ENCODE measurements around the gene KCNQ5. TPM values are rescaled to one million over a fixed set of nuclear protein-coding genes. Genes with fewer than 3 reads are reported as not detected.

KCNQ5 gene
- total RNA-seq, 2 experiments from 2014 or later = 10.0 to 11.8 TPM

DNA sequence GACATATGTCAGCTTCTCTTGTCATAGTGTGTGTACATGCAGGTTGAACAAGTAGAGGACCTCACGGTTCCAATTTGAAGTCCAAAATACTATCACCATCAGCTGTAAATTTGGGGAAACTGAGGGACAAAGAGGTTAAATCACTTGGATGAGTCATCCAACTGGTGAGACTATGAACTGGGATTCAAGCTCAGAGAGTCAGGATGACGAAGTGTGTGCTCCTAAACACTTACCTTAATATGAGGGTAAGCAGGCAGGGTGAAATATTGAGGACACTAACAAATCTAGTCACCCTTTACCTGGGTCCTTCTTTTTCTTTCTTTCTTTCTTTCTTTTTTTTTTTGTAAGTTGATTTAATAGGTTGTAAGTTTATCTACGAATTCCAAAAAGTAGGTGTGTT, 198.3 kb downstream of the KCNQ5 start:
- H3K4me3 Mint-ChIP-seq = no peak overlapping the region
- no peak overlapping the region for H3K27ac Mint-ChIP-seq
- no peaks in the 10 kb centered on the region for H3K9me3 Mint-ChIP-seq (ENCODE audit: insufficient read depth)
- no peak for ATAC-seq
- ChIA-PET CTCF (interaction anchor here (1.4 kb wide), 2 partner anchors 204 kb away, joined by 3 to 5 read pairs; no protein-coding TSS in a partner anchor), POLR2A (no interaction called here)
- H3K27me3 Mint-ChIP-seq (ENCODE audit: low read depth) = no peaks in the 10 kb centered on the region
- DNase-seq = no peak
- no peaks in the 10 kb centered on the region for H3K4me1 Mint-ChIP-seq (ENCODE audit: low read depth)
- H3K36me3 Mint-ChIP-seq (ENCODE audit: low read depth) = no peaks in the 10 kb centered on the region

DNA sequence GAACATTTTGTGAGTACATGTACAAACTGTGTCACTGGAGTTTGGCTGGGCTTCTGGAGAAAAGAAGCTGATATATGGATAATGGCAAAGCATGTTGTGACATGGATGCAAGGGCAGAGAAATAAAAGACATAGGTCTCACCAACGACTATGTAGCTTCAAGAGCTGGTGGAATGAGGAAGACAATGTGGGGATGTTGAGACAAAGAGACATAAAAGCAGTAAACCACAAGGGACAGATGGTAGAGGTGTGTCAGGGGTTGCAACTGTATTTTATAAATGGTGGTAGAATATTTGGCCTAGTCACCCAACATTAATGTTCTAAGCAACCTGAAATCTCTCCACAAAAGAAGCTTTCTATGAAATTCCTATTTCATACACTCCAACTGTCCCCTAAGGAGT, 199.0 kb downstream of the KCNQ5 start:
- CTCF ChIA-PET = interaction anchor here (1.4 kb wide), 1 partner anchor 204 kb away, joined by 3 read pairs; no protein-coding TSS in a partner anchor
- Mint-ChIP-seq H3K36me3 (ENCODE audit: low read depth) (no peaks in the 10 kb centered on the region), H3K27ac (no peak overlapping the region), H3K9me3 (ENCODE audit: insufficient read depth) (no peaks in the 10 kb centered on the region), H3K4me3 (no peak overlapping the region), H3K4me1 (ENCODE audit: low read depth) (no peaks in the 10 kb centered on the region), H3K27me3 (ENCODE audit: low read depth) (no peaks in the 10 kb centered on the region)
- DNase-seq (no peak), ATAC-seq (no peak)
- POLR2A ChIA-PET = no interaction called here

DNA sequence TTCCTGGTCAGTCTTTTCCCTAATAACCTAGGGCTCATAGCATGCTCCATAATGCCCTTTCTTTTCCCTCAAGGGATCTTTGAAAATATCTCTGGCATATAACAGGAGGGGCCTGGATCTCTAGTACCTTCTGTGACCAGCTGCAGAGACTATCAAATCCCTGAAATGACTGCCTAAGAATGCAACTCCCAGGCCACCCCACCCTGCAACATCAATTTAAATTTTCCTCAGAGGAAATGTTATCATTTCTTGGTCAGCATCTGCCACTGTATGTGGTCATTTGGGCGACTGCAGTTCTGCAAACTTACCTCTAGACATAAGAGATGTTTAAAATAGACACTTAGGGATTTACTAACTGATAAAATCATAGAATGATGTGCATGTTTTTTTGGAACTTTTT, 200.2 kb downstream of the KCNQ5 start:
- DNase-seq (no peak), ATAC-seq (no peak)
- Mint-ChIP-seq H3K9me3 (ENCODE audit: insufficient read depth) (no peaks in the 10 kb centered on the region), H3K4me3 (no peak overlapping the region), H3K4me1 (ENCODE audit: low read depth) (no peaks in the 10 kb centered on the region), H3K27me3 (ENCODE audit: low read depth) (no peaks in the 10 kb centered on the region), H3K36me3 (ENCODE audit: low read depth) (no peaks in the 10 kb centered on the region), H3K27ac (no peak overlapping the region)
- ChIA-PET POLR2A (no interaction called here), CTCF (no interaction called here)

DNA sequence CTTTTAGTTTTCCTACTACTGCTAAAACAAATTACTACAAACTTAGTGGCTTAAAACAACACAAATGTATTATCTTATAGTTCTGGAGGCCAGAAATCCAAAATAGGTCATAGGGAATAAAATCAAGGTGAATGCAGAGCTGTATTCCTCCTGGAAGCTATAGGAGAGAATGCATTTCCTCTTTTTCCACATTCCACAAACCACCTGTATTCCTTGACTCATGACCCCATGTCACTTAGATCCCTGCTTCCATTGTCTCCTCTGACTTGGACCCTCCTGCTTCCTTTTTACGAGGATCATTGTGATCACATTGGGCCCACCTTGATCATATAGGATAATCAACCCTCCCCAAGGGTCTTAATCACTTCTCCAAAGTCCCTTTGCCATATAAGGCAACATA, 200.8 kb downstream of the KCNQ5 start:
- Mint-ChIP-seq H3K27ac (no peak overlapping the region), H3K36me3 (ENCODE audit: low read depth) (no peaks in the 10 kb centered on the region), H3K4me1 (ENCODE audit: low read depth) (no peaks in the 10 kb centered on the region), H3K27me3 (ENCODE audit: low read depth) (no peaks in the 10 kb centered on the region), H3K4me3 (no peak overlapping the region), H3K9me3 (ENCODE audit: insufficient read depth) (no peaks in the 10 kb centered on the region)
- ATAC-seq (no peak), DNase-seq (no peak)
- ChIA-PET CTCF (no interaction called here), POLR2A (no interaction called here)

DNA sequence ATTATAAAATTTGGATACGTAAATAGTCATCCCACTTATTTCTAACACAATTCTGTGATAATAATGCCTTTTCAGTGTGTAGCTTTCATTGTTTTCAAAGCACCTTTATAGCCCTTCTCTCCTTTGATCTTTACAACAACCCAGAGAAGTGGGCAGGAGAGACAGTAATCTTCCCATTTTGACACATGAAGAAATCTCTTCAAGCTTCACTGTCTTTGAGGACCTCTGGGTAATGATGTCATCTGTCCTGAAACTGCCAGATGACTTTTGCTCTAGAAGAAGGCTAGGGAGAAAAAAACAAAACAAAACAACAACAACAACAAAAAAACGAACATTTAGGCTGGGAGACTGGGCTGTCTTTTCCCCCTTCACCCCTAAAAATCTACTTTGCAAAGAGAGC, 203.0 kb downstream of the KCNQ5 start:
- no peaks in the 10 kb centered on the region for H3K27me3 Mint-ChIP-seq (ENCODE audit: low read depth)
- H3K9me3 Mint-ChIP-seq (ENCODE audit: insufficient read depth) = no peaks in the 10 kb centered on the region
- peaks cover 4% of the 10 kb centered on the region for H3K36me3 Mint-ChIP-seq (ENCODE audit: low read depth)
- no peaks in the 10 kb centered on the region for H3K4me1 Mint-ChIP-seq (ENCODE audit: low read depth)
- POLR2A ChIA-PET = no interaction called here
- no peak overlapping the region for H3K27ac Mint-ChIP-seq
- CTCF ChIA-PET = no interaction called here
- DNase-seq (no peak), ATAC-seq (no peak)
- no peak overlapping the region for H3K4me3 Mint-ChIP-seq

DNA sequence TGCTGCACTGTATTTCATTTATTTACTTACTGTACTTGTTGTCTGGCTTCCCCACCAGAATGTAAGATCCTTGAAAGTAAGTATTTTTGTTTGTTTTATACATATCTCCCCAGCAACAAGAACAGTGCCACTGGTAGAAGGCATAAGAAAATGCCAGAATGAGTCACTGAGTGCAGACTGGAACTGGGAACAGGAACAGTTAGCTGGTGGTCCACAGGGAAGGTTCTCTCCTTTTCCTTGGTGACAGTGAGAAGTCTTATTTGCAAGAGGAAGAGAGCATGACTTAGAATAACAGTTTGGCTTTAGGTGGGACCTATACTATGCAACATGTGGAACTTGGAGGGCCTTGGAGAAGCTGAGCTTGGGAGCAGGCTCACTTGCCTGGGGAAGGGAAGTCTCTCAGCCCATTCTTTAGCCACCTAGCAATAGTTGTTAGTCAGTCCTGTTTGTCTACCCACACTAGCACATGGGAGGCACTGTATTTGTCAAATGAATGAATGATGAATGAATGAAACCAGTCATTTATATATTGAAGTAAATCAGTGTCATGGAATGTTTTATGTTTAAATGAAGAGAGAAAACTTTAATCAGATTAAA, 203.5 kb downstream of the KCNQ5 start:
- Mint-ChIP-seq H3K27ac (no peak overlapping the region), H3K4me1 (ENCODE audit: low read depth) (no peaks in the 10 kb centered on the region), H3K4me3 (no peak overlapping the region), H3K27me3 (ENCODE audit: low read depth) (no peaks in the 10 kb centered on the region), H3K36me3 (ENCODE audit: low read depth) (peaks cover 4% of the 10 kb centered on the region), H3K9me3 (ENCODE audit: insufficient read depth) (no peaks in the 10 kb centered on the region)
- DNase-seq = no peak
- POLR2A ChIA-PET = no interaction called here
- no peak for ATAC-seq
- CTCF ChIA-PET = no interaction called here

DNA sequence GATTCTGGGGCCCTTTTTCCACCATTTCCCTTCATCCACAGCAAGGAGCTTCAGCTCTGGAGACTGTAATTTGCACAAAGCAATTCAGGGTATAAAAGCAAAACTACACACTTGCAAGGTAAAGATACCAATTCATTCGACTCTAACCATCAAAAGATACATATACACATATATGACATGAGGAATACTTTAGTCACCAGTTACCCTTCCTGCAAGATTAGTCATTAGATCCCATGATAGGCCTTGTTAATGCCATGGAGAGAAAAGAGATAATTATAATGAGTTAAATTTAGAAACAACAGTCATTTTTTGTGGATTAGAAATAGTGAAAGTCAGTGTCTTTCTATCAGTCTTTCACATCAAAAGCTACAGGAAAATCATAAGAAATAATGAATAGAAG, 204.2 kb downstream of the KCNQ5 start:
- no peaks in the 10 kb centered on the region for H3K27me3 Mint-ChIP-seq (ENCODE audit: low read depth)
- H3K4me3 Mint-ChIP-seq = no peak overlapping the region
- CTCF ChIA-PET = no interaction called here
- H3K4me1 Mint-ChIP-seq (ENCODE audit: low read depth) = no peaks in the 10 kb centered on the region
- no peak for ATAC-seq
- peaks cover 4% of the 10 kb centered on the region for H3K36me3 Mint-ChIP-seq (ENCODE audit: low read depth)
- H3K9me3 Mint-ChIP-seq (ENCODE audit: insufficient read depth) = no peaks in the 10 kb centered on the region
- no peak for DNase-seq
- H3K27ac Mint-ChIP-seq = no peak overlapping the region
- POLR2A ChIA-PET = no interaction called here

DNA sequence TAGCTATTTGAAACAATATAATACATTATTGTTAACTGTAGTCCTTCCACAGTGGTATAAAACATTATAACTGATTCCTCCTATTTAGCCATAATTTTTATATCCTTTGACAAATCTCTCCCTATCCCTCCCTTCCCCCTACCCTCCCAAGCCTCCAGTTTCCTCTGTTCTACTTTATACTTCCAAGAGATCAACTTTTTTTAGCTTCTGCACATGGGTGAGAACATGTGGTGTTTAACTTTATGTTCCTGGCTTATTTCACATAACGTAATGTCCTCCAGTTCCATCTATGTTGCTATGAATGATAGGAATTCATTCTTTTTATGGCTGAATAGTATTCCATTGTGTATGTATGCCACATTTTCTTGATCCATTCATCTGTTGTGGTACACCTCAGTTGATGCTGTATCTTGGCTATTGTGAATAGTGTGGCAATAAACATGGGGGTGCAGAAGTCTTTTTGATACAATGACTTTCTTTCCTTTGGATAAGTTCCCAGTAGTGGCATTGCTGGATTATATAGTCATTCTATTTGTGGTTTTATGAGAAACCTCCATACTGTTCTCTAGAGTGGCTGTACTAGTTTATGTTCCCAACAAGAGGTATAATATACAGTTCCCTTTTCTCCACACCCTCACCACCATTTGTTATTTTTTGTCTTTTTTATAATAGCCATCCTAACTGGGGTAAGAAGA, 205.0 kb downstream of the KCNQ5 start:
- H3K9me3 Mint-ChIP-seq (ENCODE audit: insufficient read depth) = no peaks in the 10 kb centered on the region

DNA sequence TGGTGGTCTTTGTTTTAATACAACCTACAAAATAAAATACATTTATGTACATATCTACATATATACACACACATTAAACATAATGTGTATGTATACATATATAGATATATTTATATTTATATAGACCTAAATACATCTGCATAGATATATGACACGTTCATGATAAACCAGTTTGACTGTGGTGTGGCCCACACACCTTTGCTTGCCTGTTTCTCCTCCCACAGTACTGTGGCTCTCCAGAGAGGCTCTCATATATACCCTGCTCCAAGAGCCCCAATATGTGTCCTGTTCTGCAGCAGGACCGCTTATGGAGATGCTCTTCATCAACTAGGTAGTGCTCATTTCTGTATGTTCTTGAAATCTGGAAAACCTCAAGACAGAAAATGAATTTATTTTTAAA, 207.0 kb downstream of the KCNQ5 start:
- H3K27ac Mint-ChIP-seq = no peak overlapping the region
- ChIA-PET CTCF (no interaction called here), POLR2A (no interaction called here)
- ATAC-seq (no peak), DNase-seq (no peak)
- H3K4me1 Mint-ChIP-seq (ENCODE audit: low read depth) = no peaks in the 10 kb centered on the region
- H3K9me3 Mint-ChIP-seq (ENCODE audit: insufficient read depth) = no peaks in the 10 kb centered on the region
- H3K27me3 Mint-ChIP-seq (ENCODE audit: low read depth) = no peaks in the 10 kb centered on the region
- H3K36me3 Mint-ChIP-seq (ENCODE audit: low read depth) = peaks cover 4% of the 10 kb centered on the region
- no peak overlapping the region for H3K4me3 Mint-ChIP-seq

More for the DNA sequence above, 205.0 kb downstream of the KCNQ5 start:
- no peak for ATAC-seq
- no peaks in the 10 kb centered on the region for H3K27me3 Mint-ChIP-seq (ENCODE audit: low read depth)
- ChIA-PET POLR2A (no interaction called here), CTCF (no interaction called here)
- no peaks in the 10 kb centered on the region for H3K4me1 Mint-ChIP-seq (ENCODE audit: low read depth)
- H3K36me3 Mint-ChIP-seq (ENCODE audit: low read depth) = peaks cover 4% of the 10 kb centered on the region
- no peak overlapping the region for H3K27ac Mint-ChIP-seq
- DNase-seq = no peak
- no peak overlapping the region for H3K4me3 Mint-ChIP-seq

DNA sequence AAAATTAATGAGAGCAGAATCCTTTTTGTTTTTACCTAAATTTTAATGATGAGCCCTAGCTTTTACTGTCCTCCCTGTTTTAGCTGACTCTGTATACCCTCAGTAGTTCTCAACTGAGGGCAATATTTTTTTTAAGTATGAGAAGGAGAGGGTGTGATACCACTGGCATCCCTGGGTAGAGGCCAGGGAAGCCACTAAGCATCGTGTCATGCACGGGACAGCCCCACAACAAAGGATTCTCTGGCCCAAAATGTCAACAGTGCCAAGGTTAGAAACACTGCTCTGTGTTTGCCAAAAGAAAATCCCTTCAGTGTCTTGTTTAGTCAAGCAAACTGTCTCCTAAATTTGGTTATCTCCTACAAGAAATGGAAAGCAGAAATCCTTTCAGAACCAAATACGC, 210.4 kb downstream of the KCNQ5 start:
- Mint-ChIP-seq H3K36me3 (ENCODE audit: low read depth) (peaks cover 4% of the 10 kb centered on the region), H3K27ac (no peak overlapping the region), H3K4me1 (ENCODE audit: low read depth) (no peaks in the 10 kb centered on the region), H3K4me3 (no peak overlapping the region), H3K27me3 (ENCODE audit: low read depth) (no peaks in the 10 kb centered on the region), H3K9me3 (ENCODE audit: insufficient read depth) (no peaks in the 10 kb centered on the region)
- no peak for ATAC-seq
- POLR2A ChIA-PET = no interaction called here
- no peak for DNase-seq
- CTCF ChIA-PET = no interaction called here

DNA sequence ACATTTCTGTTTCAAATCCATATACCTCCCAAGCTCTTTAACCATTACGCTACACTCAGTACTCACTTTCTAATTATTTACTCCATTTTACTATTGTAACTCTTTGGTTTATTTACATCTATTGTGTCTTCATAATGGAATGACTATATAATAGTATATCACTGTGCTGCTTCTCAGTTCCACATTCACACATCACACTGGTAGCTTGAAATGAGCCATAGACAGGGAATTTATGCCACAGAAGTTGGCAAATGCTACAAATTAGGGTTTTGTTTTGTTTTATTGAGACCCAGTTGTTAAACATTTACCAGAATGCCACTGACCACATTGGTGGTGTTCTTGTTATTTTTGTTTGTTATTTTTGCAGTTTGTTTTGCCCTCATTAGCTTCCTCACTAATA, 213.9 kb downstream of the KCNQ5 start:
- ChIA-PET POLR2A (no interaction called here), CTCF (no interaction called here)
- no peak overlapping the region for H3K27ac Mint-ChIP-seq
- no peak overlapping the region for H3K4me3 Mint-ChIP-seq
- no peaks in the 10 kb centered on the region for H3K9me3 Mint-ChIP-seq (ENCODE audit: insufficient read depth)
- no peaks in the 10 kb centered on the region for H3K27me3 Mint-ChIP-seq (ENCODE audit: low read depth)
- ATAC-seq = no peak
- no peaks in the 10 kb centered on the region for H3K4me1 Mint-ChIP-seq (ENCODE audit: low read depth)
- no peaks in the 10 kb centered on the region for H3K36me3 Mint-ChIP-seq (ENCODE audit: low read depth)
- no peak for DNase-seq

DNA sequence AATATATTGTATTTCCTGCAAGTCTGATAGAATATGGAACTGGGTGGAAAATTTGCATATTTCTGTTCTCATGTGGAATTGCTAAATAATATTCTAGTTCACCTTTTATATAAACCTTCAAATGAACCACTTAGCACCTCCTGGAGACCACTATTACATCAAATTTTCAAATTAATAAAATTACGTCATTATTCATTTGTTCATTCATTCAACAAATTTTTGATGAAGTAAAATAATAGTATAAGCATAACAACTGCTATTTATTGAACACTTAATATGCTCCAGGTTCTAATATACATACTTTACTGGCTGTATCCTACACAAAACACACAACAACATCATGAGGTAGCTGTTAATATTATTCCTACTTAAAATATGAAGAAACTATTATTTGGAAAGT, 215.1 kb downstream of the KCNQ5 start:
- ATAC-seq (no peak), DNase-seq (no peak)
- H3K27ac Mint-ChIP-seq = no peak overlapping the region
- H3K4me1 Mint-ChIP-seq (ENCODE audit: low read depth) = no peaks in the 10 kb centered on the region
- H3K36me3 Mint-ChIP-seq (ENCODE audit: low read depth) = no peaks in the 10 kb centered on the region
- POLR2A ChIA-PET = no interaction called here
- no peaks in the 10 kb centered on the region for H3K27me3 Mint-ChIP-seq (ENCODE audit: low read depth)
- H3K9me3 Mint-ChIP-seq (ENCODE audit: insufficient read depth) = no peaks in the 10 kb centered on the region
- CTCF ChIA-PET = no interaction called here
- no peak overlapping the region for H3K4me3 Mint-ChIP-seq

DNA sequence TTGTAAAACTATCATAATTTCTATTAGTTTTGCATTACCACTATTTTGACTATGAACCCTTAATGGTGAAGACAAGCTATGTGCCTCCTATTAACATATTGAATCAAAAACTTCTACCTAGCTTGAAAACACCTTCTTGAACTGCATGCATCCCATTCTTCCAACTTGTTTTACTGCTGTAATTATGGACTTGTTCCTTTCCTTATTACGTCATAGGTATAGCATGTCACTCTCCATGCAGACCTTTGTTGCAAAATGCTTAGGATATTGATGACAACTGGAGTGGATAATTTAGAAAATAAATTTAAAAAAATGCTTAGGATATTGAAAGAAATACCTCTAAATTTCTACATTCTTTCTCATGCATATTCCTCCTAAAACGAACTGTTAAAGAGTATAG, 219.3 kb downstream of the KCNQ5 start:
- Mint-ChIP-seq H3K27me3 (ENCODE audit: low read depth) (no peaks in the 10 kb centered on the region), H3K4me3 (no peak overlapping the region), H3K4me1 (ENCODE audit: low read depth) (no peaks in the 10 kb centered on the region), H3K9me3 (ENCODE audit: insufficient read depth) (no peaks in the 10 kb centered on the region), H3K36me3 (ENCODE audit: low read depth) (no peaks in the 10 kb centered on the region), H3K27ac (no peak overlapping the region)
- CTCF ChIA-PET = interaction anchor here (1.1 kb wide), 1 partner anchor 225 kb away, joined by 3 read pairs; no protein-coding TSS in a partner anchor
- DNase-seq = no peak
- POLR2A ChIA-PET = no interaction called here
- ATAC-seq = no peak
